ENCODE measurements around the gene SRSF9. TPM values are rescaled to one million over a fixed set of nuclear protein-coding genes. Genes with fewer than 3 reads are reported as not detected.

Gene SRSF9
- total and polyA plus RNA-seq, 2 of the 13 experiments (the other 11 are each of a cell fraction or from before 2014, with no cell fraction given): 125 to 144 TPM

DNA sequence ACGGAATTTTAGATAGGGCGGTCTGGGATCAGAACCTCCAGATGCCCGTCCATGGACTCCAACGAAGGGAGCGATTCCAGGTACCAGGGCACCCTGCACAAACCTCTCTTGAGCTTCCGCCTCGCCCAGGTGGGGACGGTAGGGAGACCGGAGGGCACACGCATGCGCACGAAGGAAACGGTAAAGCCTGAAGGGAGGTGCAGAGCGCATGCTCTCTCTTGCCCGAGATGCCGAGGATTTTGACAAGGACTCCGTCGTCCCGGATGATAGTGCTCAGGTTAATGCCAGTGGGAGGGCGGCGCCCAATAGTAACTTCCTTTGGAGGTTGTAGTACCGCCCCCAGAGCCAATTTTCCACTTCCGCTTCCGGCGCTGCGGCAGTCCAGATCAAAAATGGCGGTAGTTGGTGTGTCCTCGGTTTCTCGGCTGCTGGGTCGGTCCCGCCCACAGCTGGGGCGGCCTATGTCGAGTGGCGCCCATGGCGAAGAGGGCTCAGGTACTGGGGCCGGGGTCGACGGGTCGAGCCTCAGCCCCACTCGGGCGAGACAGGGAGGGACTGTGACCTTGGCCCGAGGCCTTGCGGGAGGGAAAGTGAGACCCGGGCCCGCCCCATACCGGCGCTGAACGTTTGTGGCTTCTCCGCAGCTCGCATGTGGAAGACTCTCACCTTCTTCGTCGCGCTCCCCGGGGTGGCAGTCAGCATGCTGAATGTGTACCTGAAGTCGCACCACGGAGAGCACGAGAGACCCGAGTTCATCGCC is 31.6 kb downstream of the SRSF9 start, which contains the start of gene COX6A1 (continued):
- TF ChIP-seq, protein P1, sequence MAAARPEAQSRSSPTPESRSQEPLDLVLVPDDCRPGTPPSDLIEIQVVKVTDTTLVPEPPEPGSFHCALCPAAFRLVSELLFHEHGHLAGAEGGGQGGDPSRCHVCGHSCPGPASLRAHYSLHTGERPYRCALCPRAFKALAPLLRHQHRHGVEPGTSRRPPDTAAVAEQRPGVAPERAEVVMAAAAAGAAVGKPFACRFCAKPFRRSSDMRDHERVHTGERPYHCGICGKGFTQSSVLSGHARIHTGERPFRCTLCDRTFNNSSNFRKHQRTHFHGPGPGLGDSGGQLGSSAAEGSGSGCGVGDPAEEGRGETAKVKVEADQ (CRISPR knock-in tag; IDR thresholded peaks at IDR 0.05; ENCODE audit: borderline replicate concordance): no peak
- TF ChIP-seq, protein P2, sequence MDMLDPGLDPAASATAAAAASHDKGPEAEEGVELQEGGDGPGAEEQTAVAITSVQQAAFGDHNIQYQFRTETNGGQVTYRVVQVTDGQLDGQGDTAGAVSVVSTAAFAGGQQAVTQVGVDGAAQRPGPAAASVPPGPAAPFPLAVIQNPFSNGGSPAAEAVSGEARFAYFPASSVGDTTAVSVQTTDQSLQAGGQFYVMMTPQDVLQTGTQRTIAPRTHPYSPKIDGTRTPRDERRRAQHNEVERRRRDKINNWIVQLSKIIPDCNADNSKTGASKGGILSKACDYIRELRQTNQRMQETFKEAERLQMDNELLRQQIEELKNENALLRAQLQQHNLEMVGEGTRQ (IDR thresholded peaks at IDR 0.05; ENCODE audit: low read depth, low read length): no peak
- TF ChIP-seq, protein P2 (CRISPR knock-in tag; IDR thresholded peaks at IDR 0.05; ENCODE audit: borderline replicate concordance): no peak
- TF ChIP-seq, protein P3, sequence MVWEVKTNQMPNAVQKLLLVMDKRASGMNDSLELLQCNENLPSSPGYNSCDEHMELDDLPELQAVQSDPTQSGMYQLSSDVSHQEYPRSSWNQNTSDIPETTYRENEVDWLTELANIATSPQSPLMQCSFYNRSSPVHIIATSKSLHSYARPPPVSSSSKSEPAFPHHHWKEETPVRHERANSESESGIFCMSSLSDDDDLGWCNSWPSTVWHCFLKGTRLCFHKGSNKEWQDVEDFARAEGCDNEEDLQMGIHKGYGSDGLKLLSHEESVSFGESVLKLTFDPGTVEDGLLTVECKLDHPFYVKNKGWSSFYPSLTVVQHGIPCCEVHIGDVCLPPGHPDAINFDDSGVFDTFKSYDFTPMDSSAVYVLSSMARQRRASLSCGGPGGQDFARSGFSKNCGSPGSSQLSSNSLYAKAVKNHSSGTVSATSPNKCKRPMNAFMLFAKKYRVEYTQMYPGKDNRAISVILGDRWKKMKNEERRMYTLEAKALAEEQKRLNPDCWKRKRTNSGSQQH (CRISPR knock-in tag; IDR thresholded peaks at IDR 0.05; ENCODE audit: low read depth): 0 out of 2 replicates have a peak, but pooled peaks have one; percentile 45
- 0 out of 2 replicates have a peak, but pooled peaks have one; percentile 47 for TF ChIP-seq ZNF225 (CRISPR knock-in tag; IDR thresholded peaks at IDR 0.05)
- no peak for TF ChIP-seq MXD4 (CRISPR knock-in tag; IDR thresholded peaks at IDR 0.05)
- no peak for TF ChIP-seq NR1H2 (CRISPR knock-in tag; IDR thresholded peaks at IDR 0.05; ENCODE audit: borderline replicate concordance, low read depth)
- TF ChIP-seq, protein P4, sequence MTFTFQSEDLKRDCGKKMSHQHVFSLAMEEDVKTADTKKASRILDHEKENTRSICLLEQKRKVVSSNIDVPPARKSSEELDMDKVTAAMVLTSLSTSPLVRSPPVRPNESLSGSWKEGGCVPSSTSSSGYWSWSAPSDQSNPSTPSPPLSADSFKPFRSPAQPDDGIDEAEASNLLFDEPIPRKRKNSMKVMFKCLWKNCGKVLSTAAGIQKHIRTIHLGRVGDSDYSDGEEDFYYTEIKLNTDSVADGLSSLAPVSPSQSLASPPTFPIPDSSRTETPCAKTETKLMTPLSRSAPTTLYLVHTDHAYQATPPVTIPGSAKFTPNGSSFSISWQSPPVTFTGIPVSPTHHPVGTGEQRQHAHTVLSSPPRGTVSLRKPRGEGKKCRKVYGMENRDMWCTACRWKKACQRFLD (CRISPR knock-in tag; IDR thresholded peaks at IDR 0.05; ENCODE audit: borderline replicate concordance): 0 out of 2 replicates have a peak, but pooled peaks have one; percentile 51
- TF ChIP-seq, protein P5, sequence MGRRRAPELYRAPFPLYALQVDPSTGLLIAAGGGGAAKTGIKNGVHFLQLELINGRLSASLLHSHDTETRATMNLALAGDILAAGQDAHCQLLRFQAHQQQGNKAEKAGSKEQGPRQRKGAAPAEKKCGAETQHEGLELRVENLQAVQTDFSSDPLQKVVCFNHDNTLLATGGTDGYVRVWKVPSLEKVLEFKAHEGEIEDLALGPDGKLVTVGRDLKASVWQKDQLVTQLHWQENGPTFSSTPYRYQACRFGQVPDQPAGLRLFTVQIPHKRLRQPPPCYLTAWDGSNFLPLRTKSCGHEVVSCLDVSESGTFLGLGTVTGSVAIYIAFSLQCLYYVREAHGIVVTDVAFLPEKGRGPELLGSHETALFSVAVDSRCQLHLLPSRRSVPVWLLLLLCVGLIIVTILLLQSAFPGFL (CRISPR knock-in tag; IDR thresholded peaks at IDR 0.05): no peak
- peak; percentile 98 for TF ChIP-seq GABPB1 (CRISPR knock-in tag; IDR thresholded peaks at IDR 0.05)
- TF ChIP-seq, protein P6, sequence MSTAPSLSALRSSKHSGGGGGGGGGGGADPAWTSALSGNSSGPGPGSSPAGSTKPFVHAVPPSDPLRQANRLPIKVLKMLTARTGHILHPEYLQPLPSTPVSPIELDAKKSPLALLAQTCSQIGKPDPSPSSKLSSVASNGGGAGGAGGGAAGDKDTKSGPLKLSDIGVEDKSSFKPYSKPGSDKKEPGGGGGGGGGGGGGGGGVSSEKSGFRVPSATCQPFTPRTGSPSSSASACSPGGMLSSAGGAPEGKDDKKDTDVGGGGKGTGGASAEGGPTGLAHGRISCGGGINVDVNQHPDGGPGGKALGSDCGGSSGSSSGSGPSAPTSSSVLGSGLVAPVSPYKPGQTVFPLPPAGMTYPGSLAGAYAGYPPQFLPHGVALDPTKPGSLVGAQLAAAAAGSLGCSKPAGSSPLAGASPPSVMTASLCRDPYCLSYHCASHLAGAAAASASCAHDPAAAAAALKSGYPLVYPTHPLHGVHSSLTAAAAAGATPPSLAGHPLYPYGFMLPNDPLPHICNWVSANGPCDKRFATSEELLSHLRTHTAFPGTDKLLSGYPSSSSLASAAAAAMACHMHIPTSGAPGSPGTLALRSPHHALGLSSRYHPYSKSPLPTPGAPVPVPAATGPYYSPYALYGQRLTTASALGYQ (CRISPR knock-in tag; IDR thresholded peaks at IDR 0.05): peak; percentile 48; the same call in 1 of the 2 replicates
- 0 out of 2 replicates have a peak, but pooled peaks have one; percentile 26 for TF ChIP-seq ZNF777 (CRISPR knock-in tag; IDR thresholded peaks at IDR 0.05)
- TF ChIP-seq, protein P7, sequence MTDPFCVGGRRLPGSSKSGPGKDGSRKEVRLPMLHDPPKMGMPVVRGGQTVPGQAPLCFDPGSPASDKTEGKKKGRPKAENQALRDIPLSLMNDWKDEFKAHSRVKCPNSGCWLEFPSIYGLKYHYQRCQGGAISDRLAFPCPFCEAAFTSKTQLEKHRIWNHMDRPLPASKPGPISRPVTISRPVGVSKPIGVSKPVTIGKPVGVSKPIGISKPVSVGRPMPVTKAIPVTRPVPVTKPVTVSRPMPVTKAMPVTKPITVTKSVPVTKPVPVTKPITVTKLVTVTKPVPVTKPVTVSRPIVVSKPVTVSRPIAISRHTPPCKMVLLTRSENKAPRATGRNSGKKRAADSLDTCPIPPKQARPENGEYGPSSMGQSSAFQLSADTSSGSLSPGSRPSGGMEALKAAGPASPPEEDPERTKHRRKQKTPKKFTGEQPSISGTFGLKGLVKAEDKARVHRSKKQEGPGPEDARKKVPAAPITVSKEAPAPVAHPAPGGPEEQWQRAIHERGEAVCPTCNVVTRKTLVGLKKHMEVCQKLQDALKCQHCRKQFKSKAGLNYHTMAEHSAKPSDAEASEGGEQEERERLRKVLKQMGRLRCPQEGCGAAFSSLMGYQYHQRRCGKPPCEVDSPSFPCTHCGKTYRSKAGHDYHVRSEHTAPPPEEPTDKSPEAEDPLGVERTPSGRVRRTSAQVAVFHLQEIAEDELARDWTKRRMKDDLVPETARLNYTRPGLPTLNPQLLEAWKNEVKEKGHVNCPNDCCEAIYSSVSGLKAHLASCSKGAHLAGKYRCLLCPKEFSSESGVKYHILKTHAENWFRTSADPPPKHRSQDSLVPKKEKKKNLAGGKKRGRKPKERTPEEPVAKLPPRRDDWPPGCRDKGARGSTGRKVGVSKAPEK (CRISPR knock-in tag; IDR thresholded peaks at IDR 0.05; ENCODE audit: borderline replicate concordance): 0 out of 2 replicates have a peak, but pooled peaks have one; percentile 74
- no peak for TF ChIP-seq ZBTB21 (CRISPR knock-in tag; IDR thresholded peaks at IDR 0.05)

All from HepG2 (cell line).